Myocyte (in vitro differentiated cells): ENCODE measurements around the gene FOXN3. TPM values are rescaled to one million over a fixed set of nuclear protein-coding genes. Genes with fewer than 3 reads are reported as not detected.
"Not testable (repeated sequence)": the region's sequence is repeated elsewhere in the genome, so short reads cannot be mapped to it uniquely, and the experiment has no call there.

Experiments
- DNase-seq: peaks from one replicate; pipeline ENCODE4 v3.0.0-alpha.2; 2012; ENCODE audit warnings: low read depth
- total RNA-seq: library from RNA; depleted of rRNA; stranded (reverse); fragments of >200 nt; gene quantifications from 2 replicates; pipeline ENCODE4 v1.2.3, GENCODE V29; 2014

The FOXN3 gene
- total RNA-seq, 1 donor from 2014 or later, result 27.5 TPM

- DNase-seq, result no peak
Observed at GRCh38 chr14:89254166-89254909, 162.7 kb downstream of the FOXN3 start.

GRCh38 chr14:89252887-89253532 is 164.0 kb downstream of the FOXN3 start:
- DNase-seq, result no peak

GRCh38 chr14:89251061-89251460 is 166.0 kb downstream of the FOXN3 start:
- DNase-seq, result peak; percentile 60

- not testable (repeated sequence) for DNase-seq
Observed at GRCh38 chr14:89250655-89250975, 166.4 kb downstream of the FOXN3 start.

GRCh38 chr14:89249972-89250654 is 166.9 kb downstream of the FOXN3 start:
- DNase-seq, result no peak

GRCh38 chr14:89249065-89249695 is 167.9 kb downstream of the FOXN3 start:
- no peak for DNase-seq

GRCh38 chr14:89248411-89249064 is 168.5 kb downstream of the FOXN3 start:
- no peak for DNase-seq

- DNase-seq, result no peak
Observed at GRCh38 chr14:89247457-89248122, 169.4 kb downstream of the FOXN3 start.

- DNase-seq, result no peak
Observed at GRCh38 chr14:89246290-89246689, 170.7 kb downstream of the FOXN3 start.

- no peak for DNase-seq
Observed at GRCh38 chr14:89245802-89246201, 171.2 kb downstream of the FOXN3 start.

GRCh38 chr14:89244720-89245119 is 172.3 kb downstream of the FOXN3 start:
- DNase-seq, result no peak

- DNase-seq, result no peak
Observed at GRCh38 chr14:89243741-89244140, 173.3 kb downstream of the FOXN3 start.

GRCh38 chr14:89243286-89243685 is 173.7 kb downstream of the FOXN3 start:
- DNase-seq, result no peak

- DNase-seq, result no peak
Observed at GRCh38 chr14:89242652-89243279, 174.3 kb downstream of the FOXN3 start.

GRCh38 chr14:89241934-89242651 is 174.9 kb downstream of the FOXN3 start:
- DNase-seq, result no peak

- DNase-seq, result no peak
Observed at GRCh38 chr14:89241257-89241656, 175.8 kb downstream of the FOXN3 start.

GRCh38 chr14:89240414-89240813 is 176.6 kb downstream of the FOXN3 start:
- DNase-seq, result peak; percentile 25

GRCh38 chr14:89239023-89239422 is 178.0 kb downstream of the FOXN3 start:
- DNase-seq, result no peak

GRCh38 chr14:89237921-89238529 is 179.0 kb downstream of the FOXN3 start:
- DNase-seq, result peak; percentile 18
